ENCODE measurements around the gene PLA2G5.

PLA2G5 gene

DNA sequence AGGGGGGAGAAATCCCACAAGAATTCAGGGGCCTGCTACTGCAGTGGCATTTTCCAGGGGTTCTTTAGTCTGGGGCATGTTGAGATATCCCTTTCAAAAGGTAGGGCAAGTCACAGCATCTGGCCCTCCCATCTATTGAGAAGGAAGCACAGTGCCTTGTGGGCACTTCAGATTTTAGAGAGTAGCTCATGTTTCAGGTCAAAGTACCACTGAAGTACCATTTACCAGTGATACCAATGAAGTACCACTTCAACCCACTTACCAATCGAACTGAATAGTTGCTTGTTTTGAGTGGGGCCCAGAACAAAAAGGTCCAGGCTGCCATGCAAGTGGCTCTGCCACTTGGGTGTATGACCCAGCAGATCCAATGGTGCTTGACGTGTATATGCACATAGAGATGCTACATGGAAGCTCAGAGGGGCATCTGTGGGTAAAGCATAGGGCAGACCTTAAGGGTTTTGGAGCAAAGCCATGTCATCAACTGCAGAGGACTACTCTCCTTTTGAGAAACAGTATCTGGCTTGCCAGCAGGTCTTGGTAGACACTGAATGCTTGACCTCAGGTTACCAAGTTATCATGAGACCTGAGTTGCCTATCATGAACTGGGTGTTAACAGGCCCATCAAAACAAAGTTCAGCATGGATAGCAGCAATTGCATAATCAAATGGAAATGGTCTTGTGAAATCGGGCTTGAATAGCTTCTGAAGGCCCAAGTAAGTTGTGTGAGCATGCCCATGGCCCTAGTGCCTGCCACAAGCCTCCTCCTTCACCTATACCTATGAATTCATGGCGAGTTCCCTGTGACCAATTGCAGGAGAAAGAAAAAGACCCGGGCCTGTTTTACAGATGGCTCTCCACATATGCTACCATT, 25.8 kb downstream of the PLA2G5 start:
- H3K4me3 ChIP-seq (ENCODE audit: low read length), result peak overlapping the region; percentile 14; the same call in 1 of the 2 replicates

DNA sequence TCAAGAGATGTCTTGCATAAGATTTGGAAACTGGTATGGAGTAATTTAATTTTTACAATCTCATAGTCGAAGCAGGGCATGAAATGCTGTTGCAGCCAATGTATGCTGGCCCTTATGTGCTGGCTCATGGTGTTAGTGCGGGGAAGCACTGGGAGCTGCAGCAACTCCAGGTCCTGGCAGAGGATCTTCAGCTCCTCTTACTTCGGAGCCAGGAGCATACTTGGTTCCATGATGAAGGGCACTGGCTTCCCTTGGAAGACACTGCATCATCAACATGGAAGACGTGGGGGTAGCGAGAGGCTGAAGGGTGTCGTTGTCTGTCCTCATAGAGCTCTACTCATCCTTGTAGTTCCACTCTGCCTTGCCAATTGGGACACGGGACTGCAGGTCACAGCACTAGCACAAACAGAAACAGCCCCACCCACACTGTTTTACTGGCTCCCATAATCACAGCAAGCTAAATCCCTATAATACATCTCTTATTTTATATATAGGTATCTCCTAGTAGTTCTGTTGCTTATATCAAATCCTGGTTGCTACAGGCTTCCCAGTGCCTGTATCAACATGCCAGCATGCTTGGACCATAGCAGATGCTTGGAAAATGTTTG, 26.9 kb downstream of the PLA2G5 start:
- Histone ChIP-seq H3K4me1 (ENCODE audit: insufficient read depth, low read length) (no peaks in the 10 kb centered on the region), H3K9me3 (ENCODE audit: insufficient read depth, low read depth, low read length) (peaks cover 46% of the 10 kb centered on the region), H3K4me3 (ENCODE audit: low read length) (no peak overlapping the region), H3K27me3 (ENCODE audit: insufficient read depth, low read length) (no peaks in the 10 kb centered on the region), H3K27ac (ENCODE audit: low read length) (no peak overlapping the region), H3K36me3 (ENCODE audit: insufficient read depth, low read depth, low read length) (no peaks in the 10 kb centered on the region), H3K9ac (ENCODE audit: low read depth, low read length) (no peak overlapping the region)

More for the DNA sequence above, 25.8 kb downstream of the PLA2G5 start:
- Histone ChIP-seq H3K4me1 (ENCODE audit: insufficient read depth, low read length) (no peaks in the 10 kb centered on the region), H3K9ac (ENCODE audit: low read depth, low read length) (no peak overlapping the region), H3K27ac (ENCODE audit: low read length) (no peak overlapping the region), H3K27me3 (ENCODE audit: insufficient read depth, low read length) (no peaks in the 10 kb centered on the region), H3K36me3 (ENCODE audit: insufficient read depth, low read depth, low read length) (no peaks in the 10 kb centered on the region), H3K9me3 (ENCODE audit: insufficient read depth, low read depth, low read length) (peaks cover 46% of the 10 kb centered on the region)

DNA sequence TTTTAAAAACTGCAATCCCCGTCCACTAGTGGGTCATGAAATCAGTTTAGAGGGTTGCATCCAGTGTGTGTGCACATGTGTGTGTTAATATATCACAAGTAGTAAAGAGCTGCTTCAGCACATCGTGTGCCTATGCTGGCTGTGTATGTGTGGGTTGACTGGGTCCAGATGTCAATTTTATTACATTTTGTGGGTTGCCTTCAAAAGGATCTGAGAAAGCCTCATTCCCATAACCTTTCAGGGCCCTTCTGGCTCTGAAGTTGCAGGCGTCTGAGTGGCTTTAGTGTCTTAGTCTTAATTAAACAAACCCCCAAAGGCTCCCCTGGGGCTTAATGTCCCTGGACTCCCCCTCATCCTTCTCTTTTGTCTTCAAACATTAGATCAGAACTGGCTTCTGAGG, 29.5 kb downstream of the PLA2G5 start:
- Histone ChIP-seq H3K4me1 (ENCODE audit: insufficient read depth, low read length) (no peaks in the 10 kb centered on the region), H3K9me3 (ENCODE audit: insufficient read depth, low read depth, low read length) (peaks cover 35% of the 10 kb centered on the region), H3K36me3 (ENCODE audit: insufficient read depth, low read depth, low read length) (no peaks in the 10 kb centered on the region)

DNA sequence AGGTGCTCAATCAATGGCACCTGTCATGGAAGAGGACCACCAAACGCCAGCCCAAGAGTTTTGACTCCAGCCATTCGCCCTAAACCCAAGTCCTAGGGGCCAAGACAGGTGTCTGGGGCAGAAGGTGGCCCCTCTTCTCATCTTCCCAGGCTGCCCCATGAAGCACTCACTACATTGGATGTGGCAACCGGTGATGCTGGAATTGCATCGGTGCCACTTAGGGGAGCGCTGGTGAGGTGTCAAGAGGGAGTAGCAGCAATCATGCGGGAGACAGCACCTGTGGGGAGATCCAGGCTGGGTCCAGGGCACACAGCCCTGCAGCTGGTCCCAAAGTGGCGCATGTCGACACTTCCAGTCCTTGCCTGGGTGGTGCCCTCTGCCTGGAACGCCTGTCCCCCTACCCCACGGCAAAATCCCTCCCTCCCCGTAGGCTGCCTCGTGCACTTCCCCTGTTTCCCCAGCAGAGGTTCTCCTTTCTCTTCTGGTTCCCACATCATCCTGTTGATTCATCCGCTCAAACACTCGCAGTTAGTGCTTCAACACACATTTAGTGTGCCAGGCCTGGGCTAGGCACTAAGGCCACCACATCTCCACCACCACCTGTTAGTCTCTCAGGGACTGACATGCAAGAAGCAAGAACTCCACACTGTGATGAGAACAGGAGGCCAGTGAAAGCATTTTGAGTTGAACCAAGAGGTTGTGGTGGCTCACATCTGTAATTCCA, 30.8 kb downstream of the PLA2G5 start:
- H3K9ac ChIP-seq (ENCODE audit: low read depth, low read length), result no peak overlapping the region
- no peaks in the 10 kb centered on the region for H3K36me3 ChIP-seq (ENCODE audit: insufficient read depth, low read depth, low read length)

More for the DNA sequence above, 29.5 kb downstream of the PLA2G5 start:
- Histone ChIP-seq H3K4me3 (ENCODE audit: low read length) (no peak overlapping the region), H3K27ac (ENCODE audit: low read length) (no peak overlapping the region), H3K9ac (ENCODE audit: low read depth, low read length) (no peak overlapping the region), H3K27me3 (ENCODE audit: insufficient read depth, low read length) (no peaks in the 10 kb centered on the region)

DNA sequence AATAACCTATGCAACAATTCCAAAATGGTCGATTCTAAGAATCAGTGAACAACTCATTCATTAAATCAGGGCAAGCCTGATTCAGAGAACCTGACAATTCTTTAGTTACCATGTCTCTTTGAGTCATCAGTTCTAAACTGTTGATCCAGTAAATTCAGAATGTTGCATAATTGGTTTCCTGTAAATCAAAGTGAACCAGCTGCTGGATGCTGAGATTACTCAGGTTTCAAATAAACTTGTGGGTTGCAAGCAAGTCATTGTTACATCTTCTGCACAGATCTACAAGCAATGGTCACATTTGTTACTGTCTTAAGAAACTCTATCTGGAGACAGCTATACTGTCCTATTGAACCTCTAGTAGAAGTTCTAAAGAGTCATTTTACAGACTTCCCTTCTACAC, 32.9 kb downstream of the PLA2G5 start:
- Histone ChIP-seq H3K27me3 (ENCODE audit: insufficient read depth, low read length) (no peaks in the 10 kb centered on the region), H3K36me3 (ENCODE audit: insufficient read depth, low read depth, low read length) (no peaks in the 10 kb centered on the region), H3K27ac (ENCODE audit: low read length) (no peak overlapping the region), H3K4me1 (ENCODE audit: insufficient read depth, low read length) (no peaks in the 10 kb centered on the region), H3K9me3 (ENCODE audit: insufficient read depth, low read depth, low read length) (peaks cover 2% of the 10 kb centered on the region), H3K4me3 (ENCODE audit: low read length) (no peak overlapping the region), H3K9ac (ENCODE audit: low read depth, low read length) (no peak overlapping the region)

More for the DNA sequence above, 30.8 kb downstream of the PLA2G5 start:
- Histone ChIP-seq H3K9me3 (ENCODE audit: insufficient read depth, low read depth, low read length) (peaks cover 23% of the 10 kb centered on the region), H3K4me3 (ENCODE audit: low read length) (no peak overlapping the region), H3K4me1 (ENCODE audit: insufficient read depth, low read length) (no peaks in the 10 kb centered on the region), H3K27ac (ENCODE audit: low read length) (no peak overlapping the region), H3K27me3 (ENCODE audit: insufficient read depth, low read length) (no peaks in the 10 kb centered on the region)

DNA sequence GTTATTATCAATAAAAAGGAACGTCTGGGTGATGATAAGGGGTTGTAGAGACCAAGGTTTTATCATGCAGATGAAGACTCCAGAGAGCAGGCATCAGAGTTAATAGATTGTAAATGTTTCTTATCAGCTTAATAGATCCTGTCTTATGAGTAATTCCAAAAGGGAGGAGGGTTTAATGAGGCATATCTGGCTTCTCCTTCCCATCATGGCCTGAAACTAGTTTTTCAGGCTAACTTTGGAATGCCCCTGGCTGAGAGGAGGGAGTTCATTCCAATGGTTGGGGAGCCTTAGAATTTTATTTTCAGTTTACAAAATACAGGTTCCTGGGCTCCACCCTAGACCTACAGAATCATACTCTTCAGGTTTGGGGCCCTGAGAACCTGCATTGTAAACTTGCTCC, 35.9 kb downstream of the PLA2G5 start:
- H3K4me3 ChIP-seq (ENCODE audit: low read length), result no peak overlapping the region
- no peaks in the 10 kb centered on the region for H3K36me3 ChIP-seq (ENCODE audit: insufficient read depth, low read depth, low read length)
- no peak overlapping the region for H3K9ac ChIP-seq (ENCODE audit: low read depth, low read length)
- H3K9me3 ChIP-seq (ENCODE audit: insufficient read depth, low read depth, low read length), result no peaks in the 10 kb centered on the region
- no peak overlapping the region for H3K27ac ChIP-seq (ENCODE audit: low read length)
- no peaks in the 10 kb centered on the region for H3K27me3 ChIP-seq (ENCODE audit: insufficient read depth, low read length)
- no peaks in the 10 kb centered on the region for H3K4me1 ChIP-seq (ENCODE audit: insufficient read depth, low read length)

DNA sequence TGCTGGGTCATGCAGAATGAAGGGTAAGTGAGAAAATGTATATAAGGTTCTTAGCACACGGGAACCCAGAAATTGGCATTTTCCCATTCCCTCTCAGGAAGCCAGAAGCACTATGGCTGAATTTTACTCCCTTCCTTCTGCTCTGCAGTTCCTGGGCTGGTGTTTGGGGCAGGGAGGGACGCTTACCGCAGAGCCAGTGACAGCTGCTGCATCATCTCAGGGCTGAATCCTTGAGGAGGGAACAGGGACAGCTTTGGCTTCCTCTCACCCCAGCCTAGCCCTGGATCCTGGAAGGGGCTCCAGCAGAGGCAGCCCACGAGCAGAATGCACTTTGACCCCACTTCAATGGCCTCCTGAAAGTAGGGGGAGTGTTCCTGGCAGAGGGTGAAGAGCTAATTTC, 37.4 kb downstream of the PLA2G5 start:
- H3K4me3 ChIP-seq (ENCODE audit: low read length), result no peak overlapping the region
- H3K27ac ChIP-seq (ENCODE audit: low read length), result no peak overlapping the region
- no peak overlapping the region for H3K9ac ChIP-seq (ENCODE audit: low read depth, low read length)
- H3K4me1 ChIP-seq (ENCODE audit: insufficient read depth, low read length), result no peaks in the 10 kb centered on the region
- H3K27me3 ChIP-seq (ENCODE audit: insufficient read depth, low read length), result no peaks in the 10 kb centered on the region
- H3K9me3 ChIP-seq (ENCODE audit: insufficient read depth, low read depth, low read length), result no peaks in the 10 kb centered on the region
- no peaks in the 10 kb centered on the region for H3K36me3 ChIP-seq (ENCODE audit: insufficient read depth, low read depth, low read length)

DNA sequence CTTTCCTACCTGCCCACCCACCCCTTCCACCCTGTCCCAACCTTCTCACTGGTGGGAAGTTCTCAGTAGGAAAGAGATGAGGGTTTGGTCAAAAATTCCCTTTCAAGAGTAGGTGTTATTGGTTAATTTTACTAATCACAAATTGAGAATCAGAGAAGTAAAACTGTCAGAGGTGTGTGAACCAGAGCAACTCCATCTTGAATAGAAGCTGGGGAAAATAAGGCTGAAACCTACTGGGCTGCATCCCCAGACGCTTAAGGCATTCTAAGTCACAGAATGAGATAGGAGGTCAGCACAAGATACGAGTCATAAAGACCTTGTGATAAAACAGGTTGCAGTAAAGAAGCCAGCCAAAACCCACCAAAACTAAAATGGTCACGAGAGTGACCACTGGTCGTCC, 37.8 kb downstream of the PLA2G5 start:
- H3K4me1 ChIP-seq (ENCODE audit: insufficient read depth, low read length), result no peaks in the 10 kb centered on the region
- no peak overlapping the region for H3K4me3 ChIP-seq (ENCODE audit: low read length)
- H3K36me3 ChIP-seq (ENCODE audit: insufficient read depth, low read depth, low read length), result no peaks in the 10 kb centered on the region
- H3K9me3 ChIP-seq (ENCODE audit: insufficient read depth, low read depth, low read length), result no peaks in the 10 kb centered on the region
- no peaks in the 10 kb centered on the region for H3K27me3 ChIP-seq (ENCODE audit: insufficient read depth, low read length)
- no peak overlapping the region for H3K27ac ChIP-seq (ENCODE audit: low read length)
- H3K9ac ChIP-seq (ENCODE audit: low read depth, low read length), result no peak overlapping the region

DNA sequence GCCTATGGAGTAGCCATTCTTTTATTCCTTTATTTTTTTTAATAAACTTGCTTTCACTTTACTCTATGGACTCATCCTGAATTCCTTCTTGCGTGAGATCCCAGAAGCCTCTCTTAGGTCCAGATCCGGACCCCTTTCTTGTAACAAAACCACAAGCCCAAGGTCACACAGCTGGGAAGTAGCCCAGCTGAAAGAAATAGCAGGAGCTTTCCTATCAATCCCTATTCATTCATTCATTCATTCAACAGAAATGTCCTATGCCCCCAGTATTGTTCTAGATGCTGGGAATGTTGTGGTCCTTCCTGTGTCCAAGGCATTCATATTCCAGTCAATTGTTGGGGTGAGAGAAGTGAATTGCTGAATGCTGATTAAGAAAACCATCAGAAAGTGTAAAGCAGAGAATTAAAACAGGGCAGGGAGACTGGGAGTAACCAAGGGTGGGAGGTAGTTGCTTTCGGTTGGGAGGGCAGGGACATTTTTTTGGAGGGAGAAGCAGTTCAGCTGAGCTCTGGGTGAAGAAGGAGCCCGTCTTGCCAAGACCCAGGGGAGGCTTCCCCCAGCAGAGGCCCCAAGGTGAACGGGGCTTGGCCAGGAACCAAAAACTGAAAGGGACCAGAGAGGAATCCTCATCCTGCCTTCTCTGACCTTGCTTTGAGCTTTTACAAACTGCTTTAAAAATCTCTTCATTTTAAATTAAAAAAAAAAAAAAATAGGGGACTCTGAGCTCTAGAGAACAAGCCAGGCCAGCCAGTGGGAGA, 38.6 kb downstream of the PLA2G5 start:
- no peaks in the 10 kb centered on the region for H3K4me1 ChIP-seq (ENCODE audit: insufficient read depth, low read length)
- no peak overlapping the region for H3K9ac ChIP-seq (ENCODE audit: low read depth, low read length)
- H3K4me3 ChIP-seq (ENCODE audit: low read length), result no peak overlapping the region
- no peaks in the 10 kb centered on the region for H3K9me3 ChIP-seq (ENCODE audit: insufficient read depth, low read depth, low read length)
- no peaks in the 10 kb centered on the region for H3K36me3 ChIP-seq (ENCODE audit: insufficient read depth, low read depth, low read length)
- H3K27ac ChIP-seq (ENCODE audit: low read length), result no peak overlapping the region
- H3K27me3 ChIP-seq (ENCODE audit: insufficient read depth, low read length), result no peaks in the 10 kb centered on the region

DNA sequence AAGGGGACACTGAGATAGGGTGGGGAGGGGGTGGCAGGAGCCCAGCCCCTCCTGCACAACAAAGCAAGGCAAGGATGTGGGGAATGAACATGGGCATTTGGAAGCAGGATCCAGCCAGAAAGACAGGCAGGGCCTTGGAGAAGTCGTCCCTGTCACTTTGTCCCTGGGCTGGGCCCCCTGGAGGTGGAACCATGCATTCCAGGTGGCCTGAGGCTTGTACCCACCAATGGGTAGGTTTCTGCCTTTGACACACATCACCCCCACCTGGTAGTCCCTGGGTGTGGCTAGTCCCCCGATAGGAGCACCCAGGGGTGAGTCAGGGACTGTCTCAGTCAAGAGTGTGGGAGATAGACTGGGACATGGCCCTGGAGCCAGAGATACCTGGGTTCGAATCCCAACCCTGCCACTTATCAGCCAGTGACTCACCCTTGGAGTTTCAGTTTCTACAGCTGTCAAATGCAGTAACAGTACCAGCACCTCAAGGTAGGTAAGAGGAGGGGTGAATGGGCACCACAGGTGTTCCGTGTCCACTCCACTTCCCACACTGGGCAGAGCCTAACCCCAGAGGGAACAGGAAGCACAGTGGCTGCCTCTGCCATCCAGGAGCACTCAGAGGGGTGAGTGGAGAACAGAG, 39.3 kb downstream of the PLA2G5 start:
- Histone ChIP-seq H3K27me3 (ENCODE audit: insufficient read depth, low read length) (no peaks in the 10 kb centered on the region), H3K9me3 (ENCODE audit: insufficient read depth, low read depth, low read length) (no peaks in the 10 kb centered on the region), H3K9ac (ENCODE audit: low read depth, low read length) (no peak overlapping the region), H3K4me3 (ENCODE audit: low read length) (no peak overlapping the region), H3K27ac (ENCODE audit: low read length) (no peak overlapping the region), H3K36me3 (ENCODE audit: insufficient read depth, low read depth, low read length) (no peaks in the 10 kb centered on the region), H3K4me1 (ENCODE audit: insufficient read depth, low read length) (peaks cover 3% of the 10 kb centered on the region; the same call in 1 of the 2 replicates)

DNA sequence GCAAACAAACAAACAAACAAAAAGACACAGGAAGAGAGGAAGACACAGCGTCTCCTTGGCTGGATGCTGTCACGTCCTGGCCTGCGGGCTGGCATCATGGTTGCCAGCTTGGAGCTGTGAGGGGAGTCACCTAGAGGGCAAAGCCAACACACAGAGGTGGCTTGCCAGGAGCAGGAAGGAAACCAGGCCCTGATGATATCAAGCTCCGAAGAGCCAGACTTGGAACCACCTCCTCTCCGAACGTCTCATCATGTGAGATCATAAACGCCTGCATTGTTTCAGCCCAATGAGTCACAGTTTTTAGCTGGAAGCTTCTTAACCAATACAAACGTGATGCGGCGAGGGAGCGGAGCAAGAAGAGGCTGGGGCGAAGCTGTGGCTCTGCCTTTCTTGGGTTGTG, 40.7 kb downstream of the PLA2G5 start:
- Histone ChIP-seq H3K9ac (ENCODE audit: low read depth, low read length) (no peak overlapping the region), H3K27ac (ENCODE audit: low read length) (no peak overlapping the region)

More for the DNA sequence above, 40.7 kb downstream of the PLA2G5 start:
- H3K27me3 ChIP-seq (ENCODE audit: insufficient read depth, low read length), result no peaks in the 10 kb centered on the region
- H3K36me3 ChIP-seq (ENCODE audit: insufficient read depth, low read depth, low read length), result no peaks in the 10 kb centered on the region
- H3K4me3 ChIP-seq (ENCODE audit: low read length), result no peak overlapping the region
- H3K4me1 ChIP-seq (ENCODE audit: insufficient read depth, low read length), result peaks cover 6% of the 10 kb centered on the region; the same call in 1 of the 2 replicates
- H3K9me3 ChIP-seq (ENCODE audit: insufficient read depth, low read depth, low read length), result no peaks in the 10 kb centered on the region
